ENCODE results near the gene DNAH12. TPM values are rescaled to one million over a fixed set of nuclear protein-coding genes. Genes with fewer than 3 reads are reported as not detected.

DNAH12 gene
- polyA plus RNA-seq, 2 of the 4 experiments (the other 2 are of a cell fraction): 0.05 to 0.09 TPM

DNA sequence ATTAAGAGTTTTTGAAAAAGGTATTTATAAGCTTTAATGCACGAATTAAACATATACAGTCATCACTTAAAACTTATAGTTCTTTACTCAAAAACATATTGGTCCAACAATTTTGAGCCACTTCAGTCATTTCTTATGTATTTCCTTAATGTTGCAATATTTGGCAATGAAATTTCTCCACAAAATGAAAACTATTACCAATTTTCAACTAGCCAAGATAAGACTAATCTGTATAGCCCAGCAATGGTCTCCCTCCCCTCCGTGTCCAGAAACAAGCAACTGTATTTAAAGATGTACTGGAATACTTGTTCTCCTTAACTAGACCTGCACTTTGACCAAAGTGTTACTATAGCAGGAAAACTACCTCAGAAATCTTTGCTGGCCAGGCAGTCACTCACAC lies 43.8 kb upstream of the DNAH12 start:
- Histone ChIP-seq H3K4me1 (peaks cover 2% of the 10 kb centered on the region; the same call in 1 of the 3 replicates), H3K9me3 (no peaks in the 10 kb centered on the region), H3K4me2 (no peak overlapping the region), H3K4me3 (no peak overlapping the region), H3K27ac (no peak overlapping the region)
- FAIRE-seq (no peak), ATAC-seq (no peak), DNase-seq (ENCODE audit: low read depth in 1 of 2, low spot score in 1 of 2) (no peak)
- no peak for TF ChIP-seq CHD4 (IDR thresholded peaks at IDR 0.05; ENCODE audit: borderline replicate concordance)
- no peak for TF ChIP-seq BHLHE40 (IDR thresholded peaks at IDR 0.05; ENCODE audit: low read depth, low read length)
- no peak for TF ChIP-seq POLR2AphosphoS2 (conservative IDR thresholded peaks at IDR 0.05; ENCODE audit: low read length)
- no peak for TF ChIP-seq KDM1A (IDR thresholded peaks at IDR 0.05; ENCODE audit: low read depth)
- no peak for TF ChIP-seq ZFP36 (IDR thresholded peaks at IDR 0.05; ENCODE audit: borderline replicate concordance, partially characterized antibody)
- TF ChIP-seq, protein P1, sequence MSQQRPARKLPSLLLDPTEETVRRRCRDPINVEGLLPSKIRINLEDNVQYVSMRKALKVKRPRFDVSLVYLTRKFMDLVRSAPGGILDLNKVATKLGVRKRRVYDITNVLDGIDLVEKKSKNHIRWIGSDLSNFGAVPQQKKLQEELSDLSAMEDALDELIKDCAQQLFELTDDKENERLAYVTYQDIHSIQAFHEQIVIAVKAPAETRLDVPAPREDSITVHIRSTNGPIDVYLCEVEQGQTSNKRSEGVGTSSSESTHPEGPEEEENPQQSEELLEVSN (IDR thresholded peaks at IDR 0.05; ENCODE audit: borderline replicate concordance, low read depth): no peak
- TF ChIP-seq, protein P2, sequence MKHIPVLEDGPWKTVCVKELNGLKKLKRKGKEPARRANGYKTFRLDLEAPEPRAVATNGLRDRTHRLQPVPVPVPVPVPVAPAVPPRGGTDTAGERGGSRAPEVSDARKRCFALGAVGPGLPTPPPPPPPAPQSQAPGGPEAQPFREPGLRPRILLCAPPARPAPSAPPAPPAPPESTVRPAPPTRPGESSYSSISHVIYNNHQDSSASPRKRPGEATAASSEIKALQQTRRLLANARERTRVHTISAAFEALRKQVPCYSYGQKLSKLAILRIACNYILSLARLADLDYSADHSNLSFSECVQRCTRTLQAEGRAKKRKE (CRISPR knock-in tag; IDR thresholded peaks at IDR 0.05; ENCODE audit: low read depth): no peak
- TF ChIP-seq ESRRA (IDR thresholded peaks at IDR 0.05; ENCODE audit: borderline replicate concordance, low read length): no peak
- no peak for TF ChIP-seq EHF (CRISPR knock-in tag; IDR thresholded peaks at IDR 0.05)
- no peak for TF ChIP-seq EP300 (IDR thresholded peaks at IDR 0.05)
- TF ChIP-seq RARB (CRISPR knock-in tag; IDR thresholded peaks at IDR 0.05): no peak
- TF ChIP-seq GATA3 (IDR thresholded peaks at IDR 0.05; ENCODE audit: borderline replicate concordance): no peak
- TF ChIP-seq, protein P3, sequence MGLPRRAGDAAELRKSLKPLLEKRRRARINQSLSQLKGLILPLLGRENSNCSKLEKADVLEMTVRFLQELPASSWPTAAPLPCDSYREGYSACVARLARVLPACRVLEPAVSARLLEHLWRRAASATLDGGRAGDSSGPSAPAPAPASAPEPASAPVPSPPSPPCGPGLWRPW (IDR thresholded peaks at IDR 0.05): no peak
- no peak for TF ChIP-seq JUNB (IDR thresholded peaks at IDR 0.05)
- TF ChIP-seq POLR2A (IDR thresholded peaks at IDR 0.05; ENCODE audit: low read length): no peak
- no peak for TF ChIP-seq ZC3H11A (IDR thresholded peaks at IDR 0.05)
- CTCF ChIA-PET: no interaction called here
- 93% methylated on average over 2 of the region's 2 CpGs for WGBS (ENCODE audit: missing lambda C conversion rate)
- POLR2A ChIA-PET: no interaction called here

DNA sequence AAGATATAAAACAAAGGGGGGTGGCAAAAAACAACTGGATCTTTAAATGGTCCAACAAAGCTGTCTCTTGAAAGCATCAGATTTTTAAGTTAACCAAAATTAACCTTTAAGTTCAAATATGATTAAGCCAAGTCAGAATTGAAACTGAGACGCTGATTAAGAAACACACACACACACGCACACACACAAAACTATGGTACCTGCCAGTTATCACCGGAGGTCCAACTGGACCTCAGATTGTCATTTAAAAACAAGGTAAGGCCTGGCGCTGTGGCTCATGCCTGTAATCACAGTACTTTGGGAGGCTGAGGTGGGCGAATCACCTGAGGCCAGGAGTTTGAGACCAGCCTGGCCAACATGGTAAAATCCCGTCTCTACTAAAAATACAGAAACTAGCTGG lies 42.6 kb upstream of the DNAH12 start:
- Histone ChIP-seq H3K27ac (no peak overlapping the region), H3K9me3 (no peaks in the 10 kb centered on the region), H3K4me1 (peaks cover 4% of the 10 kb centered on the region; the same call in 1 of the 3 replicates), H3K4me3 (no peak overlapping the region), H3K4me2 (no peak overlapping the region)
- ChIA-PET POLR2A (no interaction called here), CTCF (interaction anchor here (1.0 kb wide), 1 partner anchor 407 kb away, joined by 3 read pairs; no protein-coding TSS in a partner anchor)
- FAIRE-seq (no peak), DNase-seq (ENCODE audit: low read depth in 1 of 2, low spot score in 1 of 2) (no peak), ATAC-seq (no peak)
- TF ChIP-seq TP53 (CRISPR knock-in tag; IDR thresholded peaks at IDR 0.05) (no peak), ZNF302 (CRISPR knock-in tag; IDR thresholded peaks at IDR 0.05) (no peak), EHF (CRISPR knock-in tag; IDR thresholded peaks at IDR 0.05) (no peak), MAFK (IDR thresholded peaks at IDR 0.05; ENCODE audit: partially characterized antibody) (no peak), FOSB (CRISPR knock-in tag; IDR thresholded peaks at IDR 0.05) (no peak)
- WGBS (ENCODE audit: missing lambda C conversion rate): 79% methylated on average over 6 of the region's 6 CpGs

DNA sequence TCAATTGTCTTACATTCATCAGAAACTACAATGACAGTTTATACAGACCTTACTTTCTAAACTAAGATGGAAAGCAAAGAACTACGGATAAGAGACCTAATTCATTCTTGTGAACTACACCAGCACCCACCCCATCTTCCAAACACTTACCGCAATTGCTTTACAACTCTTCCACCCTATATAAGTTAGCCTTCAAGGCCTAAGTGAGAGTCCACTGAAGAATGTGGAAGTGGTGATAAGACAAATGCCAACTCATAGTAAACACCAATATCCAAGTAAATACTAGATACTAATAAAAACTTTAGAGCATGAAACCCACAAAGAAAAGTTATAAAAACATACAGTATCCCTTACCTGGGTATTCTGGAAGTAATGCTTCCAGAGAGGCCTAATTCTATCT lies 39.4 kb upstream of the DNAH12 start:
- H3K4me1 ChIP-seq: peaks cover 4% of the 10 kb centered on the region; the same call in 1 of the 3 replicates
- no peak overlapping the region for H3K4me3 ChIP-seq
- FAIRE-seq (no peak), DNase-seq (ENCODE audit: low read depth in 1 of 2, low spot score in 1 of 2) (no peak), ATAC-seq (no peak)
- ChIA-PET CTCF (interaction anchor here (2.0 kb wide), 1 partner anchor 186 kb away, joined by 12 read pairs; no protein-coding TSS in a partner anchor), POLR2A (no interaction called here)
- no peak overlapping the region for H3K27ac ChIP-seq
- TF ChIP-seq MAFK (IDR thresholded peaks at IDR 0.05; ENCODE audit: partially characterized antibody) (no peak), HEYL (CRISPR knock-in tag; IDR thresholded peaks at IDR 0.05) (no peak), FOSL2 (IDR thresholded peaks at IDR 0.05) (no peak), FOSL2 (CRISPR knock-in tag; IDR thresholded peaks at IDR 0.05) (no peak), NPAS2 (CRISPR knock-in tag; IDR thresholded peaks at IDR 0.05; ENCODE audit: borderline replicate concordance) (no peak), TP53 (CRISPR knock-in tag; IDR thresholded peaks at IDR 0.05) (no peak), HOXB5 (CRISPR knock-in tag; IDR thresholded peaks at IDR 0.05) (no peak), SMC3 (IDR thresholded peaks at IDR 0.05) (no peak)
- TF ChIP-seq, protein P1 (IDR thresholded peaks at IDR 0.05; ENCODE audit: borderline replicate concordance, low read depth): no peak
- TF ChIP-seq, protein P4, sequence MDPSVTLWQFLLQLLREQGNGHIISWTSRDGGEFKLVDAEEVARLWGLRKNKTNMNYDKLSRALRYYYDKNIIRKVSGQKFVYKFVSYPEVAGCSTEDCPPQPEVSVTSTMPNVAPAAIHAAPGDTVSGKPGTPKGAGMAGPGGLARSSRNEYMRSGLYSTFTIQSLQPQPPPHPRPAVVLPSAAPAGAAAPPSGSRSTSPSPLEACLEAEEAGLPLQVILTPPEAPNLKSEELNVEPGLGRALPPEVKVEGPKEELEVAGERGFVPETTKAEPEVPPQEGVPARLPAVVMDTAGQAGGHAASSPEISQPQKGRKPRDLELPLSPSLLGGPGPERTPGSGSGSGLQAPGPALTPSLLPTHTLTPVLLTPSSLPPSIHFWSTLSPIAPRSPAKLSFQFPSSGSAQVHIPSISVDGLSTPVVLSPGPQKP (IDR thresholded peaks at IDR 0.05; ENCODE audit: low read depth, low read length): no peak
- TF ChIP-seq, protein P5, sequence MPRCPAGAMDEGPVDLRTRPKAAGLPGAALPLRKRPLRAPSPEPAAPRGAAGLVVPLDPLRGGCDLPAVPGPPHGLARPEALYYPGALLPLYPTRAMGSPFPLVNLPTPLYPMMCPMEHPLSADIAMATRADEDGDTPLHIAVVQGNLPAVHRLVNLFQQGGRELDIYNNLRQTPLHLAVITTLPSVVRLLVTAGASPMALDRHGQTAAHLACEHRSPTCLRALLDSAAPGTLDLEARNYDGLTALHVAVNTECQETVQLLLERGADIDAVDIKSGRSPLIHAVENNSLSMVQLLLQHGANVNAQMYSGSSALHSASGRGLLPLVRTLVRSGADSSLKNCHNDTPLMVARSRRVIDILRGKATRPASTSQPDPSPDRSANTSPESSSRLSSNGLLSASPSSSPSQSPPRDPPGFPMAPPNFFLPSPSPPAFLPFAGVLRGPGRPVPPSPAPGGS (IDR thresholded peaks at IDR 0.05): no peak
- TF ChIP-seq, protein P6, sequence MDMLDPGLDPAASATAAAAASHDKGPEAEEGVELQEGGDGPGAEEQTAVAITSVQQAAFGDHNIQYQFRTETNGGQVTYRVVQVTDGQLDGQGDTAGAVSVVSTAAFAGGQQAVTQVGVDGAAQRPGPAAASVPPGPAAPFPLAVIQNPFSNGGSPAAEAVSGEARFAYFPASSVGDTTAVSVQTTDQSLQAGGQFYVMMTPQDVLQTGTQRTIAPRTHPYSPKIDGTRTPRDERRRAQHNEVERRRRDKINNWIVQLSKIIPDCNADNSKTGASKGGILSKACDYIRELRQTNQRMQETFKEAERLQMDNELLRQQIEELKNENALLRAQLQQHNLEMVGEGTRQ (IDR thresholded peaks at IDR 0.05): no peak
- no peaks in the 10 kb centered on the region for H3K9me3 ChIP-seq
- no peak overlapping the region for H3K4me2 ChIP-seq
- 94% methylated on average over 2 of the region's 2 CpGs for WGBS (ENCODE audit: missing lambda C conversion rate)

All from A549 (cell line).